PC-9 (cell line): ENCODE data around the gene CYFIP1.

Source experiments
- CTCF ChIP-seq: fragments of 200-600 bp; sonication (generic); conservative IDR thresholded peaks from 2 replicates; pipeline ENCODE4 v1.6.1; 2017; ENCODE audit warnings: mixed run types, antibody characterized with exemption, mild to moderate bottlenecking, moderate library complexity
- EZH2 ChIP-seq: fragments of 200-600 bp; sonication (generic); IDR thresholded peaks from 2 replicates; pipeline ENCODE4 v1.8.0; 2017; ENCODE audit warnings: antibody characterized with exemption, low read depth

DNA sequence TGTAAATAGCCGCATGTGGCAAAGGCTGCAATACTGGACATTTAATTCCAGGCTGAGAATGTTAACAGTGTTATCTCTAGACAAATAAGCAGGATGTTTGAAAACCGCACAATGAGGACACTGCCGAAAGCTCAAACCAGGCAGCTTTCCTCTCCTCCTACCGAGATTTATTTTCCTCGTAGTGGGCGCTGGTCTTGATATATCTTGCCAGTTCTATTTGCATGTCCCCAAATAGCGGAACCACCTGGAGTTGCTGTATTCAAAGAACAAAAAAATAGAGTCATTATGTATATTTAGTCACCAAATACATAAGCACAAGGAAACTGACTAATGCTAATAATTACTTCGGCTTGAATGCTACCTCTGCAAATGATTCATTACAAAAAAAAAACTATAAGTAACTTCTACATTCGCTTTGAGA is 46.5 kb downstream of the CYFIP1 start:
- TF ChIP-seq EZH2, result no peak
- TF ChIP-seq CTCF, result no peak
